NCI-H774 (cell line): ENCODE measurements around the gene NEDD4L.
"Not testable (repeated sequence)": the region's sequence is repeated elsewhere in the genome, so short reads cannot be mapped to it uniquely, and the experiment has no call there.

Experiments
- DNase-seq: peaks from one replicate; lab custom pipeline; 2025; lab: John Stamatoyannopoulos, UW

NEDD4L gene

DNA sequence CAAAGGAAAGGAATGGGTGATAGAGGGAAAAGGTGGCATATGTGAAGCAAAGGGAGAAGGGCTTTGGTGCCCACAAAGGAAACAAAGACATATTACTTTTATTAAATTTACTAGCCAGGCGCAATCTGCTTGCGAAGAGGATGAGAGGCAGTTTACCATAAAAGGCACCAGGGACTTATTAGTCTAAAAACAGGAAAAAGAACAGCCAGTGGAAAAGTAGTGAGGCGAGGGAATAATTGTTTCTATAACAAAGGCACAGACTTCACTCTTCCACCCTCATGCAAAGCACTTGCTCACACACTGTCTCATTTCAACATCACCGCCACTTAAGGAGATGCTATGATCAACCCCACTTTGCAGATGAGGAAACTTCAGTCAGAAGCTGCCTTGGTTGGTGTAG is 374.3 kb downstream of the NEDD4L start:
- no peak for DNase-seq

DNA sequence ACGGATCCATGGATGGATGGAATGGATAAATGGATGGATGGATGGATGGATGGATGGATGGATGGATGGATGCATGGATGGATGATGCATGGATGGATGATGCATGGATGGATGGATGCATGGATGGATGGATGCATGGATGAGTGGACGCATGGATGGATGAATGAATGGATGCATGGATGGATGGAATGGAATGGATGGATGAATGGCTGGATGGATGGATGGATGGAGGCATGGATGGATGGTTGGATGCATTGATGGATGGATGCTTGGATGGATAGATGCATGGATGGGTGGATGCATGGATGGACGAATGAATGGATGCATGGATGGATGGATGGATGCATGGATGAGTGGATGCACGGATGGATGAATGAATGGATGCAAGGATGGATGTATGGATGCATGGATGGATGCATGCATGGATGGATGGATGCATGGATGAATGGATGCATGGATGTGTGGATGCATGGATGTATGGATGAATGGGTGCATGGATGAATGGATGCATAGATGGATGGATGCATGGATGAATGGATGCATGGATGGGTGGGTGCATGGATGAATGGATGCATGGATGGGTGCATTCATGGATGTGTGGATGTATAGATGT is 375.7 kb downstream of the NEDD4L start:
- no peak for DNase-seq

- DNase-seq: no peak
Observed at GRCh38 chr18:58426611-58427010, 382.6 kb downstream of the NEDD4L start.

- no peak for DNase-seq
Observed at GRCh38 chr18:58427321-58427720, 383.3 kb downstream of the NEDD4L start.

- DNase-seq: no peak
Observed at GRCh38 chr18:58429442-58429841, 385.4 kb downstream of the NEDD4L start.

DNA sequence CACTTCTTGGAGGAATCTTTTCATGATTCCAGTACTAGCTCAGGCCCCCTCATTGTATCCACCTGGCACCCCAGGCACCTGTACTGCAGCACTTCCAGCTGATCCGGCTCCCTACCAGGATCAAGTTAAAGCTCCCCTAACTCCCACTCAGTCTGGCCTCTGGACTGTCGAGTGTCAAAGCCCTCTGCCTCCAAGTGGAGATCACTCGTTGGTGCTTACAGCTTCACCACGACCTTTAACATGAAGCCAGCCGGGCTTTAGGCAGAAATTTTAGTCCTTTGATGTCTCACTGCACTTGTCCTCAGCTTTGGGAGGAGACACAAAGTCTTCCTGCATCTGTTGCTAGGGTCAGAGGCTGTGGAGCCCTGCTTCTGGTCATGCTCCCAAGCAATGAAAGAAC is 387.2 kb downstream of the NEDD4L start:
- no peak for DNase-seq

GRCh38 chr18:58432050-58432727 is 388.2 kb downstream of the NEDD4L start:
- no peak for DNase-seq

DNA sequence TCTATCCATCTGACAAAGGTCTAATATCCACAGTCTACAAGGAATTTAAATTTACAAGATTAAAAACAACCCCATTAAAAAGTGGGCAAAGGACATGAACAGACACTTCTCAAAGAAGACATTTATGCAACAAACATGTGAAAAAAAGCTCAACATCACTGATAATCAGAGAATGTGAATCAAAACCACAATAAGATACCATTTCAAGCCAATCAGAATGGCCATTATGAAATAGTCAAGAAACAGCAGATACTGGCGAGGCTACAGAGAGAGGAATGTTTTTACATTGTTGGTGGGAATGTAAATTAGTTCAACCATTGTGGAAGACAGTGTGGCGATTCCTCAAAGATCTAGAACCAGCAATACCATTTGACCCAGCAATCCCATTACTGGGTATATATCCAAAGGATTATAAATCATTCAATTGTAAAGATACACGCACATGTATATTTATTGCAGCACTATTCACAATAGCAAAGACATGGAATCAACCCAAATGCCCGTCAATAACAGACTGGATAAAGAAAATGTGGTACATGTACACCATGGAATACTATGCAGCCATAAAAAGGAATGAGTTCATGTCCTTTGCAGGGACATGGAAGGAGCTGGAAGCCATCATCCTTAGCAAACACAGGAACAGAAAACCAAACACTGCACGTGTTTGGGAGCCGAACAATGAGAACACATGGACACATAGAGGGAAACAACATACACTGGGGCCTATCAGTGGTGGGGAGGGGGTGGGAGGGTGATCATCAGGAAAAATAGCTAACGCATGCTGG is 391.4 kb downstream of the NEDD4L start:
- DNase-seq: not testable (repeated sequence)

DNA sequence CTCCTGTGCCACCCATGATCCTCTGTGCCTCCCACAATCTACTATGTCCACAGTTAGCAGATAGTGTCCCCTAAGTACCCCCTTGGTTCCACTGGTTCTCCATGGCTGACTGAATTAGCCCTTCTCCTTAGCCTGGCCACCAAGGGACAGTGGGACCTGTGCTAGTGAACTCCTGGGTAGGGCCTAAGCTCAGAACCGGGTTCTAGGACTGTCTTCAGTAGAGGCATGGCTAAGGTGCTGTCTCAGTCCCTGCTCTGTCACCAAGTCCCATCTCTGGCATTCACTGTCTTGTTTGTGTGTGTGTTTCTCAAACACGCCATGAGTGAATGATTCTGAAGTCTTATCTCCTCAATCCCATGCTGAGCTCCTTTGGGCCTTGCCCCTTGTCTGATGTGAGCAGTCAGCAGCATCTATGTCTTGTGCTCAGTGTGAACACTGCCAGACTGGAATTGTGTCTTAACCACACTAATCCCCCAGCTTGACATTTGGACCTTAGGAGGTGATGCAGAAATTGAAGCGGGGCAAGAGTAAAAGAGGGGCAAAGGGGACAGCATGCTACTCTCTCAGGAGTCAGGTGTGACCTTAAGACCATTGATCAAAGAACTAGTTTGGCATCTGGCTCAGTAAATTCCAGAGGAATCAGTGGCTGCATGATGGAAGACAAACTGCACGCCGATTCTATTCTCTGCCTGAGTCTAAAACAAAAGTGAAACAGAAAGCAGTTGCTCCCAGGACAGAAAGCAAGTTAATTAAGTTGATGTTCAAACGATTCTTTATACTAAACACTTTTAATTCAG is 394.3 kb downstream of the NEDD4L start:
- no peak for DNase-seq

DNA sequence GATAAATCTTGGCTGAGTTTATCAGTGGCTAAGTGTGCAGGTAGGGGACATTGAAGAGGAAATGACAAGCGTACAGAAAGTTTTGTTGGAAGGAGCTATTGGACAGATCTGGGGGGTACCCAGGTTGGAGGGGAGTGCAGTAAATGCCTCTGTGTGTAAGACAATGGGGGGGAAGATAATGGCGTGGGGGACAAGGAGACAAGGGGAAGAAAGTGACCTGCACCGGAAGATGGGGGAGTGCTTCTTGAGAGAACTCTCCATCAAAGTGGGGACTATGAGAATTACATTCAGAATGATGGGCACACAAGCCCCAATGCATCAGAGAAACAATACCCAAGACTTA is 394.9 kb downstream of the NEDD4L start:
- DNase-seq: no peak

GRCh38 chr18:58443671-58444070 is 399.6 kb downstream of the NEDD4L start:
- no peak for DNase-seq

DNA sequence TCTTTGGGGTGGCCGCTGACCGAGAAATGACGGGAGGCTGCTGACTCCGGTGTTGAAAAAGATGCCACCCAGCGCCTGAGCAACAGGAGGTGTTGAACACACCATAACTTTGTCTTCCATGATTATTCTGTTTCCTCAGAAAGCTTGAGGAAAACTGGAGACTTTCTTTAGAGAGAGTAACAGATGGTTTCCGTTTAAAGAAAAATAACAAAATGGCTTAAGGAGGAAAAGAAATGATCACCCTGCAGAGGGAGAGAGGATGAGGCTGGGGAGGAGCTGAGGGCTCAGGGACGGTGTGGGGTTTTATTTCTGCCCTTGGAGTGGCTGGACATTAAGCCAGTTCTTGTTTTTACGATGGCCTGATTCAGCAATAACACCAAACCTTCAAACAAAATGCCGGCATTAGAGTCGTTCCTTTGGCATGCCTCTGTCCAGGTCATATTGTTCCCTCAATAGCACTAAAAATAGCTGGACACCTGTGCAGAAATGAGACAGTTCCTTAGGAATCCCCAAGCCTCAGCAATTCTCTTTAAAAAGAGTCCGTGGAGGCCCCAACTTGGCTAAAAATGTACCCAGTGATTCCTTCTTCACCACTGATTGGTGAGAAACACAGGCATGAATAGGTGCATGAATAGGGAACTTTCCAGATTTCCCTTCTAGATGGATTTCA is 402.5 kb downstream of the NEDD4L start:
- DNase-seq: no peak

GRCh38 chr18:58447402-58448095 is 403.5 kb downstream of the NEDD4L start:
- no peak for DNase-seq

DNA sequence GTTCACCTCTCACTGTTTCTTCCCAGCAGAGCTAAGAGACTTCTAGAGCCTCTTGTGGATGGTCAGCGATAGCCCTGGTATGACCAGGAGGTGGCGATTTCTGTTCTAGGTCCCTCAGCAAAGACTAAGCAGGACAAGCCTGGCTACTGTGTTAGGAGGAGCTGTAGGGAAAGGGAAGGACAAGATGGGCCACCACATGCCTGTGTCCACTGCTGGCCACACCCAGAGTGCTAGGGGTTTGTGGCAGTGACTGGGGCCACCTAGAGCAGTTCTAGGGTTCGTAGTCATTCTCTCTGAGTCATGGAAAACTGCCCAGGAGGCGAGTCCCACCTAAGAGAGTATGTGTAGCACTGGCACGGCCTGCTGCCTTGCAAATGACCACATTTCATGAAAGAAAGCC is 405.4 kb downstream of the NEDD4L start:
- no peak for DNase-seq
